Hematopoietic multipotent progenitor cell treated with erythropoietin and hydrocortisone succinate and interleukin-3 and kit ligand, for 15 days (in vitro differentiated cells): Measurements from ENCODE around the gene CD24.
A peak's percentile ranks its signal among the peaks of the same experiment; 100 is the strongest.
"Not testable (repeated sequence)": the region's sequence is repeated elsewhere in the genome, so short reads cannot be mapped to it uniquely, and the experiment has no call there.

Experiments used
- DNase-seq: peaks from one replicate; pipeline ENCODE4 v3.0.0-alpha.2; 2015; ENCODE audit warnings: low spot score

CD24 gene

DNA sequence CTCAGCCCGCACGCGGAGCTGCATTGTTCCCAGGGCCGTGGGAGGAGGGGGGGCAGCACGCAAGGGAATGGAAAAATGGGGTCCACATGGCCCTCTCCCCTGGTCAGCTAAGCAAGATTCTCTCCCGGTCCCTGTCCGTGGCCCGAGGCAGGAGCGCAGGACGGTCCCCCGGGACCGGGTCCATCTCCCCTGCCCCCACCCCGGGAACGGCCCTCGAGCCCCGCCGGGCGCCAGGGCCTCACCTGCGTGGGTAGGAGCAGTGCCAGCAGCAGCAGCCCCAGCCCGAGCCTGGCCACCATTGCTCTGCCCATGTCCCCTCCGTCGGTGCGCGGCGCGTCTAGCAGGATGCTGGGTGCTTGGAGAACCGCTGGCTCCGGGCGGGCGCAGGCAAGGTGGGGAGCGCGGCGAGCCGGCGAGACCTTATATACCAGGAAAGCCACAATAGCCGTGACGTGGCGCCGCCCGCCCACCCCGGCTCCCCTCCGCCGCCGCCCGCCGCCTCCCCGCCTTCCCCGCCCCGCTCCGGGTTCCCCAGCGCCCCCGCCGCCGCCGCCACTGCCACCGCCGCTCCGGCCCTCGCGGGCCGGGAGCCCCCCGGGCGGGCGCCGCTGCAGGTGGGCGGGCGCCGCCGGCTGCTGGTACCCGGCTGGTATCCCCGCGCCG lies at the start of gene CD24:
Gene CD24, minus strand, starts transcription at position 394 of the 663 bp plus-strand sequence. Its CDS starts 83 bp downstream, at position 311.
- DNase-seq: no peak

GRCh38 chr6:107021446-107022185 lies 47.1 kb upstream of the CD24 start:
- DNase-seq: no peak

DNA sequence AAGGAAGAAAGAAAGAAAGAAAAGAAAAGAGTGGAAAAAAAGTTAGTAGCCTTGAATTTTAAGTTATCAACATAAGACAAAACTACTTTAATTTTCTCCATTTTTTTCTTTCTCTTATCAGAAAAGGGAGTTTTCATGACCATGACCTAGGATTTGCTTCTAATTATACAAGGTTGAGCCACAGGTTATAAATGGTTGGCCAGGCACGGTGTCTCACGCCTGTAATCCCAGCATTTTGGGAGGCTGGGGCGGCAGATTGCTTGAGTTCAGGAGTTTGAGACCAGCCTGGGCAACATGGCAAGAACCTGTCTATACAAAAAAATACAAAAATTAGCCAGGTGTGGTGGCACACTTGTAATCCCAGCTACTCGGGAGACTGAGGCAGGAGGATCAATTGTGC lies 45.7 kb upstream of the CD24 start:
- DNase-seq: no peak

GRCh38 chr6:107019628-107020027 lies 45.1 kb upstream of the CD24 start:
- not testable (repeated sequence) for DNase-seq

- no peak for DNase-seq
These were observed 44.5 kb upstream of the CD24 start for GRCh38 chr6:107019047-107019446.

DNA sequence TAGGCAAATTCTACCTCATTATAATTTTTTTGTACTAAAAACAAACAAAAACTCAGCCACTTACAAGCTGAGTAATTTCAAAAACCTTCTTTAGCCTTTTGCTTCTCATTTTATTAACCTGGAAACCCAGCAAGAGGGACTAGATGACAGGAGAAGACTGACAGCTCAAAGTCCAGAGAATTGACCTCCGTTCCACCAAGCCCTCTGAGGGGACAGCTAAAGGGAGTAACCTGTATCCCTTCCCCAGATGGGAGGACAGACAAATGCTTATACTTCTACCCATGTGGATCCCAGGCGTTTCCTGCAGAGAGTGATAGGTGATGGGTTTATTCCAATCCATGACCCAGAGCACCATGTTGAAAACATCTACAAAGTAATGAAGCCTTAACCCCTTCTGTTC lies 35.0 kb upstream of the CD24 start:
- no peak for DNase-seq

DNA sequence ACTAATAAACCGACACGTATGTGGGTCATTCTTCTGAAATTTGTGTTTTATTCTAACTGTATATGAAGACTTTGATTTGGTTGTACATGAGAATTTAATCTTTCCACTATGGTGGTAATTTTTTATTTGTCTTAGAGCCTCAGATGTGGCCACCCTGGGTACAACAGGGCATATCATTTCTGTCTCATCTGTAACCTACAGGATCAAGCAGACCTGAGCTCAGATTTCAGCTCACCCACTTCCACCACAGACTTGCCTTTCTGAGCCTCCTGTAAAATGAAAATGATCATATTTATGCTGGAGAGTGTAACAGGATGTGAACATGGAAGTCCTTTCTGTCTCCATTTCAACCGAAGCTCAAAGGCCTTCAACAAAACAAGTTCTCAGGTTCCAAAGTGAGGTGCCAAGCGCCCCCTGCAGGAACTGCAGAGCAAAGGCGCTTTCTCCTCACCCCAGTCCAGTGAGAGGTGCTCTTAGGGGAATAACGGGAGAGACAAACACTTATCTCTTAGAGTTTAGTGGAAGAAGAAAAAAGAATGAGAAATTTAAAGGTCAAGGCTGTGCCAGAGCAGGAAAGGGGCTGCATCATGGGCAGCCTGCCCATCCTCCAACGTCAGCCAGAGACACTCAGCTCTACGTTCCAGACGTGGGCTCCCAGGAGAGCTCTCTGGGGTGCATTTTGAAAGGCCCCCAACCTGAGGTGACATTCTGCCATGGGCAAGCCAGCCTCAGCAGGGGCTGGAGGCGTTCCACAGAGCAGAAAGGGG lies 23.0 kb upstream of the CD24 start:
- peak; percentile 45 for DNase-seq

GRCh38 chr6:106995640-106996039 lies 21.1 kb upstream of the CD24 start:
- no peak for DNase-seq

DNA sequence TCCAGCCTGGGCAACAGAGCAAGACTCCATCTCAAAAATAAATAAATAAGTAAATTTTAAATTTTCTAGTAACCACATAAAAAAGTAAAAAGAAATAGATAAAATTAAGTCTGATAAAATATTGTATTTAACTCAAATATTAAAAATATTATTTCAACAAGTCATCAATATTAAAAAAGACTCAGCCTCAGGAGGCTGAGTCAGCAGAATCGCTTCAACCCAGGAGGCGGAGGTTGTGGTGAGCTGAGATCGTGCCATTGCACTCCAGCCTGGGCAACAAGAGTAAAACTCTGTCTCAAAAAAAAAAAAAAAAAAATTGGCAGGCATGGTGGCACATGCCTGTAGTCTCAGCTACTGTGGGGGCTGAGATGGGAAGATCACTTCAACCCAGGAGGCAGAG lies 15.2 kb upstream of the CD24 start:
- DNase-seq: not testable (repeated sequence)

- no peak for DNase-seq
These were observed 14.1 kb upstream of the CD24 start for GRCh38 chr6:106988664-106989063.

GRCh38 chr6:106981926-106982325 lies 7.4 kb upstream of the CD24 start:
- no peak for DNase-seq

- no peak for DNase-seq
These were observed 6.4 kb upstream of the CD24 start for GRCh38 chr6:106980926-106981325.

GRCh38 chr6:106979435-106979884 lies 4.9 kb upstream of the CD24 start:
- DNase-seq: peak; percentile 72

- DNase-seq: no peak
These were observed 2.7 kb upstream of the CD24 start for GRCh38 chr6:106977246-106977645.

- DNase-seq: no peak
These were observed 1.7 kb upstream of the CD24 start for GRCh38 chr6:106976270-106976669.

DNA sequence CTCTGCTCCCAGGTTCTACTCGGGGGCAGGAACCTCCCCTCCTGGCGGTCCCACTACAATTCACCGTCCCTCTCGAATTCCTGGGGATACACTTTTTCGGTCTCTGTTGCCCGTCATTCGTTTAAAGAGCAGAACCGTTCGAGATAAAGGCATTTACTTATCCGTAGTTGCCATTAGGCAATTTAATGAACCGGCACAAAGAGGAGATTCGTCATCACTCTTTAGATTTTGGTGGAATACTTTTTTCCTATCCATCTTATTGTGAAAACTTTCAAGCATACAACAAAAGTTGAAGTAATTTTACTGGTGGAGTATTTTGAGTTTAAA lies 1.2 kb upstream of the CD24 start:
- no peak for DNase-seq

- no peak for DNase-seq
These were observed 639 bp upstream of the CD24 start for GRCh38 chr6:106974999-106975737.

DNA sequence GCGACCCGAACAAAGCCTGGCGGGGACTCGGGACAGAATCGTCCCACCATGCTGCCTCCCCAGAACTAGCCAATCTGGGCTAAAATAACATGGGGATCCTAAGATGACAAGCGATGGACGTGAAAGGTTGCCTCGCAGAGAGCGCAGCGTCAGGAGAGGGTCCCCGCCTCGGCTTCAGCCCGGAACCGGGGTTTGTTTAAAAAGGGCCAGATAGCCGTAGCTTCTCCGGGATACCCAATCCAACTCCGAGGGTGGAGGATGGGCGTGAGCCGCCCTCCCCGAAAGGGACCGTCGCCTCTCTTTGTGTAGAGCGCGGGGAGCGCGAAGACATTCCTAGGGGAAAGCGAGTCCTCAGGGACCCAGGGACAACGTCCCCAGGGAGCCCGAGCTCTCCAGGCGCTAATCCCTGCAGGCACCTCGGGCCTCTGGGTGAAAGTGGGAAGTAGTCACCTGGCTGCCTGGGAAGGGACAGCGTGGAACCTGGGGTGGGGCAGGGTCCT lies 643 bp downstream of the CD24 start:
- no peak for DNase-seq

DNA sequence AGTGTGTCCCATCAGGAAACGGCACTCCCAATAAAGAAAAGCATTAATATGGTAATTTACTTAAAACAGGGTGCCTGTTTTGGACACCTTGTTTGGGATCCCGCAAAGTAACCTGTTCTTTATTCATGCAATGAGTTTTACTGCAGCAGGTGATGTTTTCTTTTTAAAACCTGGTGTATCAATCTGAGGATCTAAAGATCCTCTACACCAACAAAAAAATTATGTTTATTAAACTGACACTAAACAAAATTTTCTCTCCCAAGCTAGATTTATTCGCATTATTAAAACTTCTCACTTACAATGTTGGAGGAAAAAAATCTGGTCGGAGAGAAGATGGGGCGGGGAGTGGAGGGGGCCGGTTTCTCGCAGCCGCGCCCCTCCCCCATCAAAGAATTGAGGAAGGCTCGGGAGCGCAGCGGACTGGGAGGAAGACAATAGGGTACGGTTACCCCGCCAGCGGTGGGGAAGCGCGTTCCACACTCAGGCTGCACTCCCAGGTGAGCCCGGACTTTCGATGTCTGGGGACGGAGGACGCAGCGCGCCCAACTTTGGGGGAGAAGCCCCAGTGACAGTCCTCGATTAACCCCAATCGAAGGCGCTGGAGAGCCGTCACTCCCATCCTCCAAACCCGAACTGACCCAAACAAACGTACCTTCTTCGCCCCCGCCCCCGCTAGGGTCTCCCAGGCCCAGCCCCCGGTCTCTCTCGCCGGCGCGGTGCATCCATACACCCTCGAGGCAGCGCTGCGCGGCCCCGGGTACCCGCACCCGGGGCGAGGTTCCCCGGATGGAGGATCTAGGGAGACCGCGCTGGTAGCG lies 1.3 kb downstream of the CD24 start:
- no peak for DNase-seq

- DNase-seq: no peak
These were observed 2.0 kb downstream of the CD24 start for GRCh38 chr6:106972500-106972899.

- not testable (repeated sequence) for DNase-seq
These were observed 3.8 kb downstream of the CD24 start for GRCh38 chr6:106970769-106971168.
